Activated naive CD8-positive, alpha-beta T cell treated with anti-CD3 and anti-CD28 coated beads for 36 hours (primary cell): ENCODE results near the gene FFAR3. TPM values are rescaled to one million over a fixed set of nuclear protein-coding genes. Genes with fewer than 3 reads are reported as not detected.
"Not testable (repeated sequence)": the region's sequence is repeated elsewhere in the genome, so short reads cannot be mapped to it uniquely, and the experiment has no call there.

Experiments used
- DNase-seq: peaks from one replicate; pipeline ENCODE4 v3.0.0; 2021
- H3K27ac Mint-ChIP-seq: one replicate; pipeline ENCODE4 v1.8.0; 2022; ENCODE audit warnings: mild to moderate bottlenecking, moderate library complexity, mixed read lengths
- H3K27me3 Mint-ChIP-seq: one replicate; pipeline ENCODE4 v1.8.0; 2022; ENCODE audit warnings: mild to moderate bottlenecking, mixed read lengths
- H3K36me3 Mint-ChIP-seq: one replicate; pipeline ENCODE4 v1.8.0; 2021; ENCODE audit warnings: mild to moderate bottlenecking, mixed read lengths
- H3K4me1 Mint-ChIP-seq: one replicate; pipeline ENCODE4 v1.8.0; 2021; ENCODE audit warnings: mixed read lengths
- H3K4me3 Mint-ChIP-seq: one replicate; pipeline ENCODE4 v1.8.0; 2022; ENCODE audit warnings: mild to moderate bottlenecking, moderate library complexity, mixed read lengths
- H3K9me3 Mint-ChIP-seq: one replicate; pipeline ENCODE4 v1.8.0; 2022; ENCODE audit warnings: mixed read lengths
- total RNA-seq, 2 experiments: library from RNA; stranded (reverse); gene quantifications; one replicate each; pipeline ENCODE4 v1.2.3, GENCODE V29; 2021

The FFAR3 gene
- total RNA-seq, 2 experiments from 2014 or later = 1.2 to 1.3 TPM

DNA sequence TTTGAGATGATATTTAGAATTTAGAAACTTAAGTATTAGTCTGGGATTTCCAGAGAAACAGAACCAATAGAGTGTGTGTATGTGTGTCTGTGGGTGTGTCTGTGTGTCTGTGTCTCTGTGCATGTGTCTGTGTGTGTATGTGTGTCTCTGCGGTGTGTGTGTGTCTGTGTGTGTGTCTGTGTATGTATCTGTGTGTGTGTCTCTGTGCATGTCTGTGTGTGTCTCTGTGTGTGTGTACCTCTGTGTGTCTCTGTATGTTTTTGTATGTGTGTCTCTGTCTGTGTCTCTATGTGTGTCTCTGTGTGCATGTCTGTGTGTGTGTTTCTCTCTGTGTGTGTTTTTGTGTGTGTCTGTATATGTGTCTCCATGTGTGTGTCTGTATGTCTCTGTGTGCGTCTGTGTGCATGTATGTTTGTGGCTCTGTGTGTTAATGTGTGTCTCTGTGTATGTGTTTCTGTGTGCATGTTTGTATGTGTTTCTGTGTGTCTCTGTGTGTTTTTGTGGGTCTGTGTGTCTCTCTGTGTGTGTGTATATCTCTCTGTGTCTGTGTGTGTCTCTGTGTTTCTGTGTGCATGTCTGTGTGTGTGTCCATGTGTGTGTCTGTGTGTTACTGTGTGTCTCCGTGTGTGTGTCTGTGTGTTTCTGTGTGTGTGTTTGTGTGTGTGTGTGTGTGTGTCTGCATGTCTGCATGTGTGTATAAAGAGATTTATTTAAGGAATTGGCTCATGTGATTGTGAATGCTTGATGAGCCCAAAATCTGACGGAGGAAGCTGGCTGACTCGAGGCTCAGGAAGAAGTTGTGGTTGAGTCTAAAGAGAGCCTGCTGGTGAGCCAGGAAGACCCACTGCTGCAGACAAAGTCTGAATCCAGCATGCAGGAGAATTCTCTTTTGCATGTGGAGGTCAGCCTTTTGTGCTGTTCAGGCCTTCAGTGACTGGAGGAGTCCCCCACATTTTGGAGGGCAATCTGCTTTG is 34.8 kb downstream of the FFAR3 start:
- Mint-ChIP-seq H3K27ac (no peak overlapping the region), H3K9me3 (no peaks in the 10 kb centered on the region), H3K4me3 (no peak overlapping the region), H3K36me3 (no peaks in the 10 kb centered on the region), H3K27me3 (no peaks in the 10 kb centered on the region), H3K4me1 (no peaks in the 10 kb centered on the region)
- DNase-seq = no peak

DNA sequence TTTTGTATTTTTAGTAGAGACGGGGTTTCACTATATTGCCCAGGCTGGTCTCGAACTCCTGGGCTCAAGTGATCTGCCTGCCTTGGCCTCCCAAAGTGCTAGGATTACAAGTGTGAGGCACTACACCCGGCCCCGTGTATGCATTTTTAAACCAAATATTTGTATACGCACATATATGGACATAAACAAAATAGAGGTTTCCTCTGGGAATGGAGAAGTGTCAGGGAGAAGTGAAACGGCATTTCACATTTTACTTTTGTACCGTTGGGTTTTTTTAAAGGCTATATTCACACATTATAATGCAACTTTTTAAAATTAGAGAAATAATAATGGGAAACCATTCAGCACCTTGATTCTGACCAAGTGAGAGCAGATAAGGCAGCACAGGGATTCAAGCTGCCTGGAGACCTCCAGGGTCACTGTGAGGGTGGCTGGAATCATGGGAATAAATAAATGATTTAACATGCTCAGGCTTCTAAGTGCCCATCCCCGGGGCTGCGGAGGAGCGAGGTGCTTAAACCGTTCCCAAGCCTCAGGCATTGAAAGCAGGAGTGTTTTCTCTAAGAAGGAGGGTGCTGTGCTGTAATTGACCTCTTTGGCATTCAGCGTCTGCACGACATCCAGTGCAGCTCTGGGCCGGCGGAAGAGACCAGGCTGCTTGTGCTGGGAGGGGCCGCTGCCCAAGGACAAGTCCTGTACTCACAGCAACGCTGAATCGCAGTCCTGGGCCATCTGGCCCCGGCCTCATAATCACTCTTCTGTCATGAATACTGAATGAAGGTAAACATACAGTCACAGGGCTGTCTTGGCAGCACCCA is 37.3 kb downstream of the FFAR3 start:
- Mint-ChIP-seq H3K36me3 (no peaks in the 10 kb centered on the region), H3K4me3 (no peak overlapping the region), H3K4me1 (no peaks in the 10 kb centered on the region), H3K27me3 (no peaks in the 10 kb centered on the region), H3K9me3 (no peaks in the 10 kb centered on the region), H3K27ac (no peak overlapping the region)
- no peak for DNase-seq

DNA sequence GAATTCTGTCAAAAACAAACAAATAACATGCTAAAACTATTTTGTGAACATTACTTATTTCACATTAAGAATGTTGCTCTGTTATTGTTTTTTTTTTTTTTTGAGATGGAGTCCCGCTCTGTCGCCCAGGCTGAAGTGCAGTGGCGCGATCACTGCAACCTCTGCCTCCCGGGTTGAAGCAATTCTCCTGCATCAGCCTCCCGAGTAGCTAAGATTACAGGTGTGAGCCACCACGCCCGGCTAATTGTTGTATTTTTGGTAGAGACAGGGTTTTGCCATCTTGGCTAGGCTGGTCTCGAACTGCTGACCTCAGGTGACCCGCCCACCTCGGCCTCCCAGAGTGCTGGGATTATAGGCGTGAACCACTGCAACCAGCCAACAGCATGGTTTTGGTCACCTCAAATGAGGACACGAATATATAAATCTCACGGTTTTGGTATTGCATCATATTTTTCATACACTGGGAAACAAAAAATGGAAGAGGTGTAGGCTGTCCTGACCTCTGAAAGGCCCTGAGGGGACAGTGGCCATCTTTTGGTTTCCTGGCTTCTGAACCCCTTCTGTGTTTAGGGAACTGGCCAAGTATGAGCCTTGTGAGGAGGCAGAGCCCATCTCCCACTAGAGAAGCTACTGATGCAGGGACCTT is 38.1 kb downstream of the FFAR3 start:
- Mint-ChIP-seq H3K27ac (no peak overlapping the region), H3K36me3 (no peaks in the 10 kb centered on the region), H3K27me3 (no peaks in the 10 kb centered on the region), H3K4me1 (no peaks in the 10 kb centered on the region), H3K4me3 (no peak overlapping the region), H3K9me3 (no peaks in the 10 kb centered on the region)
- no peak for DNase-seq

DNA sequence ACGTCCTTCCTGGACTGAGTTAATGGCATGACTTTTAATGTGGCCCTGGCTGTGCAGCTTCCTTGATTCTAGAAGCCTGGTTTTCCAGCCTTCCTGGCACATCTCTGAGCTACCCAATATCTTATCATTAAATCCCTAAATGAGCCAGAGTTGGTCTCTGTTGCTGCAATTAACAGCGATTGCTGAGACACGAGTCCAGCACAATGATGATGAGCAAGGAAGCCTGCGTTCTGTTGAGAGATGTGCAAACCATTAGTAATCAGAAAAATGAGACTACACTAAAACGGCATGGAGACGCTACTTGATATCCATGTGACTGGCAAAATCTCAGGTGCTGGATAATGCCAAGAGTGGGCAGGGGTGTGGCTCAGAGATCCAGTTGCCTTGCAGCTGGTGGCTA is 38.8 kb downstream of the FFAR3 start:
- H3K9me3 Mint-ChIP-seq = no peaks in the 10 kb centered on the region
- H3K36me3 Mint-ChIP-seq = no peaks in the 10 kb centered on the region
- H3K27me3 Mint-ChIP-seq = no peaks in the 10 kb centered on the region
- no peaks in the 10 kb centered on the region for H3K4me1 Mint-ChIP-seq
- DNase-seq = no peak
- H3K4me3 Mint-ChIP-seq = no peak overlapping the region
- no peak overlapping the region for H3K27ac Mint-ChIP-seq

DNA sequence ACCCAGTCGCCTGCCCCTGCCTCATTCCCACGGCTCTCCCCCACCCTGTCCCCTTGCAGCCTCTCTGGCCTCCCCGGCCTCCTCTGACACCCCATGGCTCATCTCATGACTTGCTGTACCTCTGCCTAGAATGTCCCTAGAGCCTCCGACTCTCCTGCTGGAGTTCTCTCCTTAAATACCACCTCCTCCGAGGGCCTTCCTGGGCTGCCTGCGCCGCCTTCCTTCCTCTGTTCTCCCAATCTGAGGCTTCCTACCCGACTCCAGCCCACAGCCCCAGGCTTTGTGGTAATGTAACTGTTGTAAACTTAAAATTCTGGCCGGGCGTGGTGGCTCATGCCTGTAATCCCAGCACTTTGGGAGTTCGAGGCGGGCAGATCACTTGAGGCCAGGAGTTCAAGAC is 40.3 kb downstream of the FFAR3 start:
- Mint-ChIP-seq H3K9me3 (no peaks in the 10 kb centered on the region), H3K4me3 (no peak overlapping the region), H3K36me3 (no peaks in the 10 kb centered on the region), H3K27me3 (no peaks in the 10 kb centered on the region), H3K27ac (no peak overlapping the region), H3K4me1 (no peaks in the 10 kb centered on the region)
- DNase-seq = no peak

DNA sequence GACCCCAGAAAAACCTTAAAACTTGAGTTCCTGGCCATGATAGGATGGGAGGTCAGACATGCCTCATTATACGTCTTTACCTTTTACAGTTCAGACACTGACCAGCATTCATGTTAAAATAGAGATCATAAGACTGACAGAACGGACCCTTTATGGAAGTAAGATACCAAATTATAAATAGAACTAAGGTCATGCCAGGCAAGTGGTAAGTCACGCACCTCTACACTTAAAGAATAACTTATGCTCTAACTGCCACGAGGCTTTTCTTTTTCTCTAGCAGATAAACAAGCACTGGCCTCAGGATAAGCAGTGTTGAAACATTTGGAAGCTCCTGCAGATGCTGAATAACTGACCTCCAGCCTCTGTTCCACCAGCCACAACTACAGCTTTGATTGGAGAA is 41.0 kb downstream of the FFAR3 start:
- no peaks in the 10 kb centered on the region for H3K27me3 Mint-ChIP-seq
- H3K36me3 Mint-ChIP-seq = no peaks in the 10 kb centered on the region
- H3K9me3 Mint-ChIP-seq = no peaks in the 10 kb centered on the region
- no peak overlapping the region for H3K27ac Mint-ChIP-seq
- H3K4me1 Mint-ChIP-seq = no peaks in the 10 kb centered on the region
- no peak for DNase-seq
- H3K4me3 Mint-ChIP-seq = no peak overlapping the region

DNA sequence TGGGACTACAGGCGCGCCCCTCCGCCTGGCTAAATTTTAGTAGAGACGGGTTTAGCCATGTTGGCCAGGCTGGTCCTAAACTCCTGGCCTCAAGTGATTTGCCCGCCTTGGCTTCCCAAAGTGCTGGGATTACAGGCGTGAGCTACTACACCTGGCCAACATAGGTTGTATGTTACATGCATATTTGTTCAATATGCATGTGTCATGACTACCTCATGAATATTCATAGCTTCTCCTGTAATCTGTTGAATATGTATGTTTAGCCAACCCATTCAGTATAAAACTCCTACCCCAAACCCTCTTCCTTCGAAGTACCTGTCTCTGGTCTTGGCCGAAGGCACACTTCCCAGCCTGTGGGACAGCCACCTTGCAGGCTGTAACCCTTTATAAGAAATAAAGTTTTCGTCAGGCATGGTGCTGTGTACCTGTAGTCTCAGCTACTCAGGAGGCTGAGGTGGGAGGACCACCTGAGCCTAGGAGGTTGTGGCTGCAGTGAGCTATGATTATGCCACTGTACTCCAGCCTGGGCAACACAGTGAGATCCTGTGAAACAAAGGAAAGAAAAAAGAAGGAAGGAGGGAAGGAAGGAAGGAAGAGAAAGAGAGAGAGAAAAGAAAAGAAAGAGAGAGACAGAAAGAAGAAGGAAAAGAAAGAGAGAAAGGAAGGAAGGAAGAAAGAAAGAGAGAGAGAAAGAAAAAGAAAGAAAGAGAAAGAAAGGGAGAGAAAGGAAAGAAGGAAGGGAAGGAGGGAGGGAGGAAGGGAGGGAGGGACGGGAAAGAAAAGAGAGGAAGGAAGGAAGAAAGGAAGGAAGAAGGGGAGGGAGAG is 41.9 kb downstream of the FFAR3 start:
- Mint-ChIP-seq H3K4me1 (peaks cover 1% of the 10 kb centered on the region), H3K27ac (no peak overlapping the region), H3K9me3 (no peaks in the 10 kb centered on the region), H3K27me3 (no peaks in the 10 kb centered on the region), H3K4me3 (no peak overlapping the region), H3K36me3 (no peaks in the 10 kb centered on the region)
- DNase-seq = no peak

DNA sequence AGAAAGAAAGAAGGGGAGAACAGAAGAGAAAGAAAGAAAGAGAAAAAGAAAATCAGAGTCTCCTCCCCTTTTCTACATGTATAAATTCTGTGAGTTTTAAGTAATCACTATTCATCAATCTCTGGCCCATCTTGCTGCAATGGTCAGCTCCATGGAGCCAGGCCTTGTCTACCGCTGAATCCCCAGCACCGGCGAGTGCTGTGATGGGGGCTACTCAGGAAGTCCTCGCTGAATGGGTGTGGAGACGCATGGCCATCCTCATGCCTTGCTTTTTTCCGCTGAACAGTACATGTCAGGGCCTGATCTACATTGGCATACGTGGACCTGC is 42.5 kb downstream of the FFAR3 start:
- H3K4me3 Mint-ChIP-seq = no peak overlapping the region
- DNase-seq = no peak
- no peaks in the 10 kb centered on the region for H3K36me3 Mint-ChIP-seq
- H3K9me3 Mint-ChIP-seq = no peaks in the 10 kb centered on the region
- no peak overlapping the region for H3K27ac Mint-ChIP-seq
- H3K27me3 Mint-ChIP-seq = no peaks in the 10 kb centered on the region
- peaks cover 3% of the 10 kb centered on the region for H3K4me1 Mint-ChIP-seq

DNA sequence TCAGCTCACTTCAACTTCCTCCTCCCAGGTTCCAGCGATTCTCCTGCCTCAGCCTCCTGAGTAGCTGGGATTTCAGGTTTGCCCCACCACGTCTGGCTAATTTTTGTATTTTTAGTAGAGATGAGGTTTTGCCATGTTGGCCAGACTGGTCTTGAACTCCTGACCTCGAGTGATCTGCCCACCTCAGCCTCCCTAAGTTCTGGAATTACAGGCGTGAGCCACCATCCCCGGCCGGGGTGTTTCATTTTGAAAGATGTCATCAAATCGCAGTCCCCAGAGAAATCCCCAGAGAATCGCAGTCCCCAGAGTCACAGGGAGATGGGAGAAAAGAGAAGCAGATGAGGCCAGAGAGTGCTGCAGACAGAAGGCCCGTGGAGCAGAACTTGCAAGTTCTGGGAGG is 43.2 kb downstream of the FFAR3 start:
- H3K9me3 Mint-ChIP-seq, H3K4me3 Mint-ChIP-seq, H3K4me1 Mint-ChIP-seq, H3K27ac Mint-ChIP-seq, DNase-seq, H3K36me3 Mint-ChIP-seq, H3K27me3 Mint-ChIP-seq: not testable (repeated sequence)

DNA sequence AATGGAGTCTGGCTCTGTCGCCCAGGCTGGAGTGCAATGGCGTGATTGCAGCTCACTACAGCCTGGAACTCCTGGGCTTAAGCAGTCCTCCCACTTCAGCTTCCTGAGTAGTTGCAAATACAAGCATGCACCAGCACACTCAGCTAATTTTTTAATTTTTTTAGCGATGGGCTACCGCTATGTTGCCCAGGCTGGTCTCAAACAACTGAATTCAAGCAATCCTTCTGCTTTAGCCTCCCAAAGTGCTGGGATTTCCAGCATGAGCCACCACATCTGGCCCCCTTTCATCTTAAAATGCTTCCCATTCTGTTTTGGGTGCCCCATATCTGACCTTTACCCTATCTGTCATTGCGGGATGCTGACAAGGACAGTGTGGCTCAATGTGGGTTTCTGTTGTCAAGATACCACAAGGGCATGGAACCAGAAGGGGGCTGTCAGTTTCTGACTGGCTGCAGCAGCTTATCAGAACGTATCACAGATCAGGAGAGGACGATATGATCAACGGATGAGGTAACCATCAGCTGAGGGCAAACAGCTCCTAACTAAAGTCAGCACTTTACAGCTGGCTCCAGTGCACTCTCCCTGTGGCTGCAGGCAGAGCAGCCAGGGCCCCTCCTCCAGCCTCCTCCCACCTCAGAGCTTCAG is 45.0 kb downstream of the FFAR3 start:
- no peak overlapping the region for H3K27ac Mint-ChIP-seq
- H3K27me3 Mint-ChIP-seq = no peaks in the 10 kb centered on the region
- DNase-seq = no peak
- H3K4me1 Mint-ChIP-seq = peaks cover 3% of the 10 kb centered on the region
- no peaks in the 10 kb centered on the region for H3K36me3 Mint-ChIP-seq
- H3K9me3 Mint-ChIP-seq = no peaks in the 10 kb centered on the region
- no peak overlapping the region for H3K4me3 Mint-ChIP-seq

DNA sequence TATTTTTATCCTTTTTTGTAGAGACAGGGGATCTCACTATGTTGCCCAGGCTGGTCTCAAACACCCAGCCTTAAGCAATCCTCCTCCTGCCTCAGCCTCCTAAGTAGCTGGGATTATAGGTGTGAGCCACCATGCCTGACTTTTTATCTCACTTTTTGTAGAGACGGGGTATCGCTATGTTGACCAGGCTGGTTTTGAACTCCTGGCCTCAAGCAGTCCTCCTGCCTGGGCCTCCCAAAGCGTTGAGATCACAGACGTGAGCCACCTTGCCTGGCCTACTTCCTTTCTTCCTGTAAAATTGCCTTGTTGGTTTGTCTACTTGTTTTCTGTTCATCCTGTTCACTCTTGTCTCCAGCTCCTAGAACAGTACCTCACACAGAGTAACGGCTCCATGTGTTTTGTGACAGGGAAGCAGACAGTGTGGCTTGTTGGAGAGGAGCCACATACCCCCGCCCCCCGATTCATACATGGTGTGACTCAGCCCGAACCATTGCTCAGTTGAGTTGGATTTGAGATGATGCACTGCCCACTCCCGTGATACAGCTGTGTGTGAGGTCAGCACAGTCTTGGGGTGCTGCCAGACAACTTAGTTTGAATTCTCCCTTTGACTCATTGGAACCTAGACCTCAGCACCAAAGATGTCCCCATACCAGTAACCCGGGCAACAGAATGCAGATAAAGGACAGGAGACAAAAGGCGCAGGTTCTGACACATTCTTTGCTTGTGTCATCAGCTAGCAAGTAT is 46.8 kb downstream of the FFAR3 start:
- H3K4me3 Mint-ChIP-seq = no peak overlapping the region
- H3K27ac Mint-ChIP-seq = no peak overlapping the region
- no peaks in the 10 kb centered on the region for H3K27me3 Mint-ChIP-seq
- no peaks in the 10 kb centered on the region for H3K36me3 Mint-ChIP-seq
- no peaks in the 10 kb centered on the region for H3K9me3 Mint-ChIP-seq
- peak; percentile 34 for DNase-seq
- H3K4me1 Mint-ChIP-seq = peaks cover 3% of the 10 kb centered on the region

DNA sequence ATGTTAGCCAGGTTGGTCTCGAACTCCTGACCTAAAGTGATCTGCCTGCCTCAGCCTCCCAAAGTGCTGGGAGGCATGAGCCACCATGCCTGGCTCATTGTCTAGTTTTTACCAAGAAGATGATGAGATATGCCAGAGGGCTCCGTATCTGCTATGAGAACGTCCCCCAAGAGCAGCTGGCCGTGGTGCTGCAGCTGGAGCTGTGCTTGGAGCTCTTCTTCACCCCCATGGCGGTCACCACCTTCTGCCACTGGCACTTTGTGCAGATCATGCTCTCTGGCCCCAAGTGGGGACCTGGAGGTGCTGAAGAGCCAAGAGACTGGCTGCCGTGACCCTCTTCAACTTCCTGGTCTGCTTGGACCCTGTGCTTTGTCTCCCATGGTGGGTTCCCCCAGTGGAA is 49.4 kb downstream of the FFAR3 start:
- no peak for DNase-seq
- no peaks in the 10 kb centered on the region for H3K36me3 Mint-ChIP-seq
- H3K27me3 Mint-ChIP-seq = peaks cover 6% of the 10 kb centered on the region
- no peak overlapping the region for H3K27ac Mint-ChIP-seq
- no peaks in the 10 kb centered on the region for H3K9me3 Mint-ChIP-seq
- H3K4me3 Mint-ChIP-seq = no peak overlapping the region
- peaks cover 3% of the 10 kb centered on the region for H3K4me1 Mint-ChIP-seq

DNA sequence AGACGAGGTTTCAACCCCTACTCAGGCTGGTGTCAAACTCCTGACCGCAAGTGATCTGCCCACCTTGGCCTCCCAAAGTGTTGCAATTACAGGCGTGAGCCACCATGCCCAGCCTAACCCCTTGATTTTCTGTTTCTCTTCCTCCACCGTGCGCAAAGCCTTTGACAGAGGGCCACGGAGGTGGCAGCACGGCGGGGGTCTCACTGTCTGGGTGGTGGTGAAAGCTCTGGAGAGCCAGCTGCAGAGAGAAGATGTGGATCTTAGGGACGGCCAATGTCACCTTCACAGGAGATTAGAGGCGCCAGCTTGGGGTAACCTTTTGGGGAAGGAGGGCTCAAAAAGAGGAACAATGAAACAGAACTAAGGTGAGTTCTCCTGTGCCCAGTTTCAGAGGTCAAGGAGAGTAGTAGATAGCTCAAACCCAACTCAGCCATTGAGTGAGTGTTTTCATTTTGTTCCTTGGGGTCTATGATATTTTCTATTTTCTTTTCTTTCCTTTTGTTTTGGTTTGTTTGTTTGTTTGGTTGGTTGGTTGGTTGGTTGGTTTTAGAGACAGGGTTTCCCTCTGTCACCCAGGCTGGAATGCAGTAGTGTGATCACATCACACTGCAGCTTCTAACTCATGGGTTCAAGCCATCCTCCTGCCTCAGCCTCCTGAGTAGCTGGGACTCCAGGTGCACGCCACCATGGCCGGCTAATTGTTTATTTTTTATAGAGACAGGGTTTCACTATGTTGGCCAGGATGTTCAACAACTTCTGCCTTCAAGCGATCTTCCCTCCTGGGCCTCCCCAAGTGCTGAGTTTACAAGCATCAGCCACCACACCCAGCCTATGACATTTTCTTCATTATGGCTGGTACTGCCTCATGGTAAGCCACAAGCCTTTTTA is 50.3 kb downstream of the FFAR3 start:
- no peaks in the 10 kb centered on the region for H3K36me3 Mint-ChIP-seq
- H3K9me3 Mint-ChIP-seq = no peaks in the 10 kb centered on the region
- H3K27ac Mint-ChIP-seq = no peak overlapping the region
- H3K27me3 Mint-ChIP-seq = peaks cover 8% of the 10 kb centered on the region
- no peak overlapping the region for H3K4me3 Mint-ChIP-seq
- no peak for DNase-seq
- peaks cover 3% of the 10 kb centered on the region for H3K4me1 Mint-ChIP-seq
